Astrocyte of the spinal cord (primary cell): ENCODE results near the gene OTUD5.
"Not testable (repeated sequence)": the region's sequence is repeated elsewhere in the genome, so short reads cannot be mapped to it uniquely, and the experiment has no call there.

ENCODE experiments used
- DNase-seq: peaks from one replicate; pipeline ENCODE4 v3.0.0; 2011; ENCODE audit warnings: low read depth, low spot score
- H3K4me3 ChIP-seq: 2 replicates; pipeline ENCODE4 v1.5.1; 2011; ENCODE audit warnings: low read depth, mild to moderate bottlenecking, low read length, moderate library complexity
- CTCF ChIP-seq: IDR thresholded peaks from 2 replicates; pipeline ENCODE4 v1.5.1; 2012; ENCODE audit warnings: low read depth, mild to moderate bottlenecking, low read length, inconsistent platforms
- in situ Hi-C: cut with HindIII; loops from 2 replicates; pipeline ENCODE4 v1.10.0; 2017; ENCODE audit warnings: low sequenced_read_pairs

The OTUD5 gene

DNA sequence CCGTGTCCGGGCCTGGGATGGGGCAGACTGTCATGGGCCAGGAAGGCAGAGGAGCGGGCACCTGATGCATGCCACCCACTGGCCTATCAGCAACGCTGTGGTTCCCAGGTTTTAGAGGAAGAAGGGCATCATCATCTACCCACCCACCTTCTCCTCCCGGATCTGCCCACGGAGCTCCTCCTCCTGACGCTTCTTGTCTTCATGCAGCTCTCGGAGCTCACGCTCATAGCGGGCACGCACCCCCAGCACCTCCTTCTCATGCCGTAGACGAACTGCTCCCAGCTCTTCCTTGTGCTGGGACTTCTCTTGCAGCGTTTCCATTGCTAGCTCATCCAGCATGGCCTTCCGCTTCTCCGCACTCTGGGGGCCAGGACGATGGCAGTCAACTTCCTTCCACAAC is 25.7 kb upstream of the OTUD5 start:
- DNase-seq = no peak
- no peak overlapping the region for H3K4me3 ChIP-seq
- no peak for TF ChIP-seq CTCF
- in situ Hi-C loops = no loop called here

DNA sequence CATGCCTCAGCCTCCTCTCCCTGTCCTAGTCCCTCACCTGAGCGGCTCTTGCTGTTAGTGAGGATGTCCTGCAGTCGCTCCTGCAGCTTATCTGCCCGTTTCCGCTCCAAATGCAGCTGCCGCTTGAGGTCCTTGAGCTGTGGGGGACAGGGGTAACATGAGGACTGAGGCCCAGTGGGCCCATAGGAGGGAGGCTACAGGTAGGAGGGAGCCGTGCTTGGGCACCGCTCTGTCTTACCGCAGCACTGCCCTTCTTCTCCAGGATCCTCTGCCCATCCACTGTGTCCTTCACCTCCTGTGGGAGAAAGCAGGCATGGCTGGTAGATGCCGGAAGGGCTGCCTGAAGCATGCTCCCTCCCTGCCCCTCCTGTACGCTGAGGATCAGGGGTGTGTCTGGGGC is 23.8 kb upstream of the OTUD5 start:
- in situ Hi-C loops = no loop called here
- TF ChIP-seq CTCF = no peak
- DNase-seq = no peak
- no peak overlapping the region for H3K4me3 ChIP-seq

GRCh38 chrX:48980341-48980740 is 22.9 kb upstream of the OTUD5 start:
- in situ Hi-C loops, DNase-seq, H3K4me3 ChIP-seq: not testable (repeated sequence)

DNA sequence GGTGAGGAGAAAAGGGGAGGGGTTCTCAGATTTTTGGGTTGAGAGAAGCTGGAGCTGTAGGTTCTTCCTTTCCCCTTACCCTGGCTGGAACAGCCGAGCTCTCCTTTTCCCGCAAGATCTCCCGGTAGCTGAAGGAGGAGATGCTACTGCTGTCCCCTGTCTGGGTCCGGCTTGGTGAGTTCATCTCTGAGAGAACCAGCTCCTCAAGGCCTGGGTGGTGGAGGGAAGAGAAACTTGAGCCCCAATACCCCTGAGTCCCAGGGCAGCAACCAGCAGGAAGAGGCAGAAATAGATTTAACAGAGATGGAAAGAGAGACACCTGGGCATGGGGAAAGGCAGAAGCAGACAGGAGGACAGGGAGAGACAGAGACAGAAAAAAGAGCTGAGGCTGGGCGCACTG is 20.8 kb upstream of the OTUD5 start:
- TF ChIP-seq CTCF = no peak
- no peak for DNase-seq
- in situ Hi-C loops = no loop called here
- H3K4me3 ChIP-seq = no peak overlapping the region

GRCh38 chrX:48976086-48976485 is 18.7 kb upstream of the OTUD5 start:
- no peak for DNase-seq
- in situ Hi-C loops = no loop called here
- no peak for TF ChIP-seq CTCF
- H3K4me3 ChIP-seq = no peak overlapping the region

DNA sequence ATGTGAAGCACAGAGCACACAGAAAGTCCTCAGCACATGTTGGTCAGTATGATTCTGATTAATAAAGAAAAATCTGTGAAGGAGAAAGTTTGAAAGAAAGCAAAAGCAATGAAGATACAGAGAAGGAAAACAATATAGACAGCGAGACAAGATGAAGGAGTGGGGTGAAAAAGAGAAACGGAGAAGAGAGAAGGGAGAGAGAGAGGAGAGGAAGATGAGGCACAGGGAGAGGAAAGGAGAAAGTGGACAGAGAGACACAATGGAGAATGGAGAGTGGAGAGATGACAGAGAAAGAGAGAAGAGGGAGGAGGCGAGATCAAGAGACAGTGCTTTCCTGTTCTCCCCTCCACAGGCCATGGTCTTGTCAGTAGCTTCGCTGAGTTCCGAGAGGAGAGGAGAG is 18.1 kb upstream of the OTUD5 start:
- in situ Hi-C loops = no loop called here
- H3K4me3 ChIP-seq = no peak overlapping the region
- no peak for DNase-seq
- TF ChIP-seq CTCF = no peak

DNA sequence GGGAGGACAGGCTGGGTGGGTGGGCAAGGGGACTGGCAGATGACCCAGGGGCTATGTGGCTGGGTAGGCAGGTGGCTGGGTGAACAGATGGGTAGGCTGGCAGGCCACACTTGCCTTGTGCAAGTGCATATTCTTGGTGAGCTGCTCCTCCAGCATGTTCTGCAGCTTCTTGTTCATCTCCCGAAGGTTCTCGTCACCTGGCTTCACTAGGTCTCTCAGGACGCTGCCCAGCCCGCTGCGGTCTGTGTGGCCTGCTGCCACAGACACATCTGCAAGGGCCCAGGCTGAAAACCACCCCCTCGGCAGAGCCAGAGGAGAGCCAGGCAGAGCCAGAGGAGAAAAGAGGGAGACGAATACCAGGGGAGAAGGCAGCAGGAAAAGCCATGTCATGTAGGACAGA is 17.6 kb upstream of the OTUD5 start:
- H3K4me3 ChIP-seq = no peak overlapping the region
- in situ Hi-C loops = no loop called here
- no peak for TF ChIP-seq CTCF

More for the DNA sequence above, 17.6 kb upstream of the OTUD5 start:
- DNase-seq = no peak
